DOHH2 (cell line): Measurements from ENCODE around the gene AQP6.

ENCODE experiments used
- H3F3A ChIP-seq: fragments of 200-600 bp; sonication (generic), shearing (Covaris generic); 2 replicates; pipeline ENCODE4 v1.6.0; 2016; ENCODE audit warnings: antibody characterized with exemption, mild to moderate bottlenecking; ENCODE audit not compliant: control insufficient read depth, insufficient read depth
- H3K27ac ChIP-seq: fragments of 200-600 bp; sonication (generic); 2 replicates; pipeline ENCODE4 v1.5.1; 2014; ENCODE audit warnings: low read depth, mild to moderate bottlenecking, low read length, moderate library complexity
- H3K27me3 ChIP-seq: fragments of 200-600 bp; sonication (generic); 2 replicates; pipeline ENCODE4 v1.6.1; 2014; ENCODE audit warnings: mild to moderate bottlenecking, low read length, mixed read lengths; ENCODE audit not compliant: control insufficient read depth
- H3K36me3 ChIP-seq: fragments of 200-600 bp; sonication (generic); 2 replicates; pipeline ENCODE4 v1.6.1; 2014; ENCODE audit warnings: mild to moderate bottlenecking, low read length, moderate library complexity, mixed read lengths; ENCODE audit not compliant: control insufficient read depth
- H3K4me1 ChIP-seq: fragments of 200-600 bp; sonication (generic); 2 replicates; pipeline ENCODE4 v1.6.1; 2014; ENCODE audit warnings: mild to moderate bottlenecking, low read length, mixed read lengths; ENCODE audit not compliant: control insufficient read depth
- H3K4me2 ChIP-seq: fragments of 200-600 bp; sonication (generic); 2 replicates; pipeline ENCODE4 v1.6.0; 2014; ENCODE audit warnings: mild to moderate bottlenecking, low read length, moderate library complexity
- H3K4me3 ChIP-seq: fragments of 200-600 bp; sonication (generic); 2 replicates; pipeline ENCODE4 v1.5.1; 2014; ENCODE audit warnings: mild to moderate bottlenecking, low read length, mixed read lengths
- H3K79me2 ChIP-seq: fragments of 200-600 bp; sonication (generic); 2 replicates; pipeline ENCODE4 v1.6.1; 2014; ENCODE audit warnings: mild to moderate bottlenecking, low read length, mixed read lengths; ENCODE audit not compliant: control insufficient read depth
- H3K9me2 ChIP-seq: fragments of 200-600 bp; sonication (generic); replicated peaks from 2 replicates; pipeline ENCODE4 v1.6.1; 2014; ENCODE audit warnings: mild to moderate bottlenecking, low read length, mixed read lengths; ENCODE audit not compliant: control insufficient read depth
- H3K9me3 ChIP-seq: fragments of 200-600 bp; sonication (generic); 2 replicates; pipeline ENCODE4 v1.6.1; 2014; ENCODE audit warnings: antibody characterized with exemption, low read length, mixed read lengths; ENCODE audit not compliant: control insufficient read depth, insufficient read depth
- H4K20me1 ChIP-seq: fragments of 200-600 bp; sonication (generic); 2 replicates; pipeline ENCODE4 v1.6.0; 2014; ENCODE audit warnings: low read depth, mild to moderate bottlenecking, antibody characterized with exemption, low read length, moderate library complexity; ENCODE audit not compliant: control insufficient read depth, insufficient read depth
- CTCF ChIP-seq: fragments of 200-600 bp; sonication (generic); IDR thresholded peaks from one replicate; pipeline ENCODE4 v1.5.1; 2014; ENCODE audit warnings: antibody characterized with exemption, mild to moderate bottlenecking, low read depth, low read length; ENCODE audit not compliant: poor library complexity, severe bottlenecking
- EZH2phosphoT487 ChIP-seq: fragments of 200-600 bp; sonication (generic); IDR thresholded peaks from 2 replicates; pipeline ENCODE4 v1.6.1; 2017; ENCODE audit warnings: borderline replicate concordance, mild to moderate bottlenecking, antibody characterized with exemption, low read length, moderate library complexity, mixed read lengths

AQP6 gene

DNA sequence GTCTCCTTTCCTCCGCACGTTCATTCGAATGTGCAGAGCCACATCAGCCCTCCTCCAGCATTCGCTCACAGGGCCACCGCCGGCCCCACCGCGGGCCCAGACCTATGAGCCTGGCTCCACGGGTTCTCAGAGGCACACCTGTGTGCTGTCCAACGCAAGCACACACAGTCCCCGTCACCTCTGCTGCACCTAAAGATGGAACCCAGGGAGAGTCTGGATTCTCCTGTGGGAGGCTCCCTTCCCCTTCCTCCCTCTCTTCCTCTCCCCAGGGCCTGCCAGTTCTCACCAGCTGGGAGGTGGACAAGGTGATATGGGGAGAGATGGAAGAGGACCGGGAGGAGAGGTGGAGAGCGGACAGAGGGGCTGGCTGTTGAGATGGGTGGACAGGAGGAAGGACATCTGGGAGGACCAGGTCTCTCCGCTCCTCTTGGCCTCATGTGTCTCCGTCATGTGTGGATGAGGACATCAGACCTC lies 4.9 kb upstream of the AQP6 start:
- no peak overlapping the region for H3K27ac ChIP-seq
- no peaks in the 10 kb centered on the region for H4K20me1 ChIP-seq
- H3K9me3 ChIP-seq = no peaks in the 10 kb centered on the region
- H3K79me2 ChIP-seq = no peaks in the 10 kb centered on the region
- H3K4me1 ChIP-seq = peaks cover 13% of the 10 kb centered on the region
- peak overlapping the region; percentile 80 for H3K4me3 ChIP-seq
- H3K9me2 ChIP-seq = no peaks in the 10 kb centered on the region
- H3K4me2 ChIP-seq = peak overlapping the region; percentile 95
- no peaks in the 10 kb centered on the region for H3K36me3 ChIP-seq
- no peak for TF ChIP-seq CTCF
- no peak for TF ChIP-seq EZH2phosphoT487
- H3K27me3 ChIP-seq = peaks cover 35% of the 10 kb centered on the region
- H3F3A ChIP-seq = no peaks in the 10 kb centered on the region

DNA sequence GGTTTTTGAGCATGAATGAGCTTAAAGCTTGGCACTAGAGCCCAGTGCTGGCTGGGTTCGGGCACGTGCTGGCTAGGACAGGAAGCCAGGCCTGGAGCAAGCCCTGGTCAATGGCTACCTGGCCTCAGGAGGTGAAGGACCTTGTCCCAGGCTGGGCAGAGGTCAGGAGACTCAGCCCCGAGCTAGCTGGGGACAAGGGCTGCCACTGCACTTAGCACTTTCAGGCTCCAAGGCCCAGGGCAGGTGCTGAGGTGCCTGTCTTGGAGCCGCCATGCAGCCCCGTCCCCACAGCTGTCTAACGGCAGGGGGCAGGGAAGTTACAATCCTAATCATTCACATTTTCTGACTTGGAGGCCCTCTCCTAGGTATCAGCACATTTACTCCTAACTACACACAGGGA lies 4.3 kb upstream of the AQP6 start:
- no peaks in the 10 kb centered on the region for H4K20me1 ChIP-seq
- no peaks in the 10 kb centered on the region for H3K79me2 ChIP-seq
- H3K4me2 ChIP-seq = no peak overlapping the region
- H3K9me3 ChIP-seq = no peaks in the 10 kb centered on the region
- peaks cover 13% of the 10 kb centered on the region for H3K4me1 ChIP-seq
- no peaks in the 10 kb centered on the region for H3K36me3 ChIP-seq
- no peak overlapping the region for H3K4me3 ChIP-seq
- H3K27ac ChIP-seq = no peak overlapping the region
- peaks cover 35% of the 10 kb centered on the region for H3K27me3 ChIP-seq
- no peaks in the 10 kb centered on the region for H3K9me2 ChIP-seq
- TF ChIP-seq CTCF (no peak), EZH2phosphoT487 (no peak)
- no peaks in the 10 kb centered on the region for H3F3A ChIP-seq

DNA sequence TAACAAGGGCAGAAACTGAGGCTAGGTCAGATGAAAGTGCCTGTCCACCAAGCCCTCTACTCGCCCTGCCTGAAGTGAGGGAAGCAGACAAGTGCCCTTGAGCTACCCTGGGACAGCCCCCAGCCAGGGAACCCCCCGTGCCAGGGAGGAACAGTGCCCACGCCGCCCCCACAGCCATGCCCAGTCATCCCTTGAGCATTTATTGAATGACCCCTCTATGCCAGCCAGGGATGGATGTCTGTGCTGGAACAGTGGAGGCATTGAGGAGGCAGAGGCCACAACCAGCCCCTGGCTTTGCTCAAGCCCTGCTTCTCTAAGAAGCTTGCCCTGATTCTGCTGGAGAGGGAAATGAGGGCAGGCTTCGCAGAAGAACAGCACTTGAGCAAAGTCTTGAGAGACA lies 3.7 kb upstream of the AQP6 start:
- Histone ChIP-seq H3K4me1 (peaks cover 13% of the 10 kb centered on the region), H3K4me3 (no peak overlapping the region), H3K4me2 (no peak overlapping the region), H3K9me3 (no peaks in the 10 kb centered on the region), H3K27me3 (peaks cover 35% of the 10 kb centered on the region), H4K20me1 (no peaks in the 10 kb centered on the region), H3K79me2 (no peaks in the 10 kb centered on the region), H3K27ac (no peak overlapping the region), H3F3A (no peaks in the 10 kb centered on the region), H3K9me2 (no peaks in the 10 kb centered on the region), H3K36me3 (no peaks in the 10 kb centered on the region)
- TF ChIP-seq EZH2phosphoT487 = no peak
- TF ChIP-seq CTCF = no peak
